Smooth muscle cell (in vitro differentiated cells): Measurements from ENCODE around the gene CCDC102B. TPM values are rescaled to one million over a fixed set of nuclear protein-coding genes. Genes with fewer than 3 reads are reported as not detected.

Source experiments
- DNase-seq: peaks from one replicate; lab custom pipeline; 2025; ENCODE audit not compliant: unreplicated experiment; lab: John Stamatoyannopoulos, UW
- H2AFZ ChIP-seq: fragments of 200-600 bp; sonication (generic); 2 replicates; pipeline ENCODE4 v1.6.0; 2016; ENCODE audit warnings: antibody characterized with exemption, low read depth, mild to moderate bottlenecking
- H3F3A ChIP-seq: fragments of 200-600 bp; sonication (generic); 2 replicates; pipeline ENCODE4 v1.6.0; 2017; ENCODE audit warnings: antibody characterized with exemption, low read depth
- H3K27ac ChIP-seq: fragments of 200-600 bp; sonication (generic); 2 replicates; pipeline ENCODE4 v1.5.1; 2016; ENCODE audit warnings: low read depth, mild to moderate bottlenecking
- H3K27me3 ChIP-seq: fragments of 200-600 bp; sonication (generic); 2 replicates; pipeline ENCODE4 v1.6.1; 2016; ENCODE audit warnings: low read depth, mild to moderate bottlenecking
- H3K36me3 ChIP-seq: fragments of 200-600 bp; sonication (generic); 2 replicates; pipeline ENCODE4 v1.5.1; 2016; ENCODE audit warnings: low read depth
- H3K4me1 ChIP-seq: fragments of 200-600 bp; sonication (generic); 2 replicates; pipeline ENCODE4 v1.5.1; 2016; ENCODE audit warnings: low read depth
- H3K4me2 ChIP-seq: fragments of 200-600 bp; sonication (generic); 2 replicates; pipeline ENCODE4 v1.6.0; 2016; ENCODE audit warnings: mild to moderate bottlenecking
- H3K4me3 ChIP-seq: fragments of 200-600 bp; sonication (generic); 2 replicates; pipeline ENCODE4 v1.5.1; 2016; ENCODE audit warnings: mild to moderate bottlenecking
- H3K79me2 ChIP-seq: fragments of 200-600 bp; sonication (generic); 2 replicates; pipeline ENCODE4 v1.6.0; 2016; ENCODE audit warnings: low read depth, mild to moderate bottlenecking
- H3K9ac ChIP-seq: fragments of 200-600 bp; sonication (generic); 2 replicates; pipeline ENCODE4 v1.6.0; 2016; ENCODE audit warnings: low read depth
- H3K9me3 ChIP-seq: fragments of 200-600 bp; sonication (generic); replicated peaks from 2 replicates; pipeline ENCODE4 v1.5.1; 2016; ENCODE audit warnings: low read depth
- H4K20me1 ChIP-seq: fragments of 200-600 bp; sonication (generic); 2 replicates; pipeline ENCODE4 v1.6.0; 2016; ENCODE audit warnings: low read depth
- CTCF ChIP-seq: fragments of 200-600 bp; sonication (generic); IDR thresholded peaks from 2 replicates; pipeline ENCODE4 v1.5.1; 2017; ENCODE audit warnings: borderline replicate concordance, mild to moderate bottlenecking, antibody characterized with exemption; ENCODE audit not compliant: insufficient read depth, poor library complexity, severe bottlenecking
- WGBS: methylation state at CpG from one replicate; pipeline ENCODE4 v1.1.7; 2016; ENCODE audit warnings: low lambda C conversion rate; 5-methylcytosine and 5-hydroxymethylcytosine counted together
- polyA plus RNA-seq: library from polyadenylated mRNA; unstranded; fragments of >200 nt; fragmentation: Nextera tagmentation; extraction: Ambion mirVana; gene quantifications from 2 replicates; pipeline ENCODE4 v1.2.1, GENCODE V29; 2016
- total RNA-seq: library from RNA; depleted of rRNA; stranded (reverse); fragments of >200 nt; gene quantifications from 2 replicates; pipeline ENCODE4 v1.2.3, GENCODE V29; 2014

The CCDC102B gene
- total and polyA plus RNA-seq, 2 experiments from 2014 or later, result 9.7 to 10.3 TPM

DNA sequence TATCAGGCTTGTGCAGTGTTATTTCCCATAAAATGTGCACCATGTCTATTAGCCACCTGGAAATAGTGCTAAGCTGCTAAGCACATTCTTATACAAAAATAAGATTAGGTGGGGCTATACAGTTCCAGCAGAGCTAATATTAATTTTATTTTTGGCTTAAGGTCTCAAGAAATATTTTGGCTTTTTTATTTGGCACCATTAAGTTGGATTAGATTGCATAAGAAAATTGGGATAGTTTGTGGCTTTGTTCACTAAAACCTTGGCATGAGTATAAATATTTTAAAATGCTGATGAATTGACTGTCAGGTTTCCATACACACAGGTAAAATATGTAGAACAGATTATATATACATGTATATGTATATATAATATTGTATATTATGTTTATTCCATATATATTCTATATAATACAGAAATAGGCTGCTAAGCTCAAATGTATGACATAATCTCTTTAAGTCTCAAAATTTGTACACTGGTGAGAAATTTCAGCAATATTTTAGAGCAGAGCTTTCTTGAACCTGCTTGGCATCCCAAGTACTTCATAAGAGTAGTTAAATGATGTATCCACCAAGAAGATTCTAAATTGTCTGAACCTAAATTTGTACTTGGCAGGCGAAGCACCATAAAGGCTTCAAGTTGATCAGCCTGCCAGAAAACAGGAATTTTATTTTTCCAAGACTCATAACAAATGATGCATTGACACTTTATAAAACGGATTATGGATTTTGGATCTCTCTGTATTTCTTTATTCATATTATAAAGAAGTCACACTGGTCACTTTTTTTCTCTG lies 32.6 kb downstream of the CCDC102B start:
- no peak overlapping the region for H3K4me2 ChIP-seq
- H3K27me3 ChIP-seq, result no peaks in the 10 kb centered on the region
- no peak overlapping the region for H3K4me3 ChIP-seq
- no peak overlapping the region for H3K9ac ChIP-seq
- H3K36me3 ChIP-seq, result peaks cover 6% of the 10 kb centered on the region
- no peak overlapping the region for H3K27ac ChIP-seq
- no peaks in the 10 kb centered on the region for H3F3A ChIP-seq
- H3K79me2 ChIP-seq, result no peaks in the 10 kb centered on the region
- no peak overlapping the region for H2AFZ ChIP-seq
- WGBS, result 92% methylated on average over 2 of the region's 2 CpGs
- H3K4me1 ChIP-seq, result no peaks in the 10 kb centered on the region
- no peaks in the 10 kb centered on the region for H4K20me1 ChIP-seq
- no peak for DNase-seq
- TF ChIP-seq CTCF, result no peak
- H3K9me3 ChIP-seq, result no peaks in the 10 kb centered on the region

DNA sequence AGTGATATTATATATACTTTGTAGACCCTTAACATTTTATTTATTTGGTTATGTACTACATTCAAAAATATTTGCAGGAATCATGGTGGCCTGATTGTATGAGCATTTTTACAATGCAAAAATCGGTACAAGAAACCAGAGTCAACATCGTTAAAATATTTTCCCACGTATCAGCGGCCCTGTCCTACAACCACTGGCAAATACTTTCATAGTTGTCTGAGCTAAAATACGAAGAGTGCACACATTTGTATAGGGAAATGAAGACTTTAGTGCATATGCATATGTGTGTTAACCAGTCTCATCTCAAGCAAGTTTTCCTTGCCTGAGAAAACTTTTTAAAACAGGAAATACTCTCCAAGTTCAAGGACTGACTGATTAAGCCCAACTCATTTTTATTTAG lies 35.9 kb downstream of the CCDC102B start:
- Histone ChIP-seq H3K9me3 (no peaks in the 10 kb centered on the region), H2AFZ (no peak overlapping the region), H3K27ac (no peak overlapping the region), H3K4me1 (no peaks in the 10 kb centered on the region), H3K36me3 (no peaks in the 10 kb centered on the region), H3K4me2 (no peak overlapping the region), H4K20me1 (no peaks in the 10 kb centered on the region), H3K27me3 (no peaks in the 10 kb centered on the region), H3K4me3 (no peak overlapping the region), H3F3A (no peaks in the 10 kb centered on the region), H3K79me2 (no peaks in the 10 kb centered on the region), H3K9ac (no peak overlapping the region)
- no peak for DNase-seq
- TF ChIP-seq CTCF, result no peak
- 62% methylated on average over 5 of the region's 5 CpGs for WGBS

- WGBS, result 83% methylated on average over 7 of the region's 7 CpGs
- H3K4me2 ChIP-seq, result no peak overlapping the region
- DNase-seq, result no peak
- H3F3A ChIP-seq, result peaks cover 12% of the 10 kb centered on the region
- peaks cover 10% of the 10 kb centered on the region for H3K4me1 ChIP-seq
- H3K27ac ChIP-seq, result peak overlapping the region; percentile 97
- H3K79me2 ChIP-seq, result no peaks in the 10 kb centered on the region
- no peaks in the 10 kb centered on the region for H3K36me3 ChIP-seq
- no peak overlapping the region for H3K4me3 ChIP-seq
- no peaks in the 10 kb centered on the region for H4K20me1 ChIP-seq
- no peak overlapping the region for H3K9ac ChIP-seq
- no peaks in the 10 kb centered on the region for H3K27me3 ChIP-seq
- H2AFZ ChIP-seq, result no peak overlapping the region
- TF ChIP-seq CTCF, result no peak
- H3K9me3 ChIP-seq, result no peaks in the 10 kb centered on the region
These were observed 40.0 kb downstream of the CCDC102B start for GRCh38 chr18:68837665-68838451.
